ENCODE measurements around the gene SPOUT1.

- TF ChIP-seq, protein P1, sequence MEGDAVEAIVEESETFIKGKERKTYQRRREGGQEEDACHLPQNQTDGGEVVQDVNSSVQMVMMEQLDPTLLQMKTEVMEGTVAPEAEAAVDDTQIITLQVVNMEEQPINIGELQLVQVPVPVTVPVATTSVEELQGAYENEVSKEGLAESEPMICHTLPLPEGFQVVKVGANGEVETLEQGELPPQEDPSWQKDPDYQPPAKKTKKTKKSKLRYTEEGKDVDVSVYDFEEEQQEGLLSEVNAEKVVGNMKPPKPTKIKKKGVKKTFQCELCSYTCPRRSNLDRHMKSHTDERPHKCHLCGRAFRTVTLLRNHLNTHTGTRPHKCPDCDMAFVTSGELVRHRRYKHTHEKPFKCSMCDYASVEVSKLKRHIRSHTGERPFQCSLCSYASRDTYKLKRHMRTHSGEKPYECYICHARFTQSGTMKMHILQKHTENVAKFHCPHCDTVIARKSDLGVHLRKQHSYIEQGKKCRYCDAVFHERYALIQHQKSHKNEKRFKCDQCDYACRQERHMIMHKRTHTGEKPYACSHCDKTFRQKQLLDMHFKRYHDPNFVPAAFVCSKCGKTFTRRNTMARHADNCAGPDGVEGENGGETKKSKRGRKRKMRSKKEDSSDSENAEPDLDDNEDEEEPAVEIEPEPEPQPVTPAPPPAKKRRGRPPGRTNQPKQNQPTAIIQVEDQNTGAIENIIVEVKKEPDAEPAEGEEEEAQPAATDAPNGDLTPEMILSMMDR (IDR thresholded peaks at IDR 0.05), result no peak
- no peak for TF ChIP-seq EP300 (IDR thresholded peaks at IDR 0.05)
- TF ChIP-seq POLR2A (IDR thresholded peaks at IDR 0.05), result no peak
Observed at GRCh38 chr9:128781187-128782070, 48.2 kb downstream of the SPOUT1 start.

Data from tibial nerve (tissue), 4 donors.